Measurements from ENCODE around the gene CSF2.

Gene CSF2

DNA sequence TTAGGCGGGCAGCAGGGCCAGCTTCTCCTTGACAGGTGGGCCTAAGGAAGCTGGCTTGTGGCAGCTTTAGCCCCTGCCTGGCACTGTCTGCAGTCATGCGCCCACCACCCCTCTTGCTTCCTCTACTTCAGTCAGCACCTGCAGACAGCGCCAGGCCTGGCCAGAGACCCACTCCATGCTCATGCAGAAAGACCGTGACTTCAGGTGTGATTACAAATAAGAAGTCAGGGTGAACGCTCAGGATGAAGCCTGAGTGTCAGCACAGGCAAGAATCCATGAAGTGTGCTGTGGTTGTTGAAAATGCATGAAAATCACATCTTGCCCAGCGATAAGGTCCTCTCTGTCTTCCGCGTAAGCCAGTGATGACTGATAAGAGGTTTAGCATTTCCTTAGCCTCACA, 3.4 kb downstream of the CSF2 start:
- no peaks in the 10 kb centered on the region for H3K9me3 ChIP-seq (ENCODE audit: severe bottlenecking)
- H3K27ac ChIP-seq (ENCODE audit: poor library complexity, severe bottlenecking): no peak overlapping the region
- ATAC-seq (ENCODE audit: low read depth) (no peak), DNase-seq (ENCODE audit: low spot score) (no peak)
- no peak overlapping the region for H3K4me3 ChIP-seq (ENCODE audit: severe bottlenecking)
- no peaks in the 10 kb centered on the region for H3K27me3 ChIP-seq (ENCODE audit: insufficient read depth, poor library complexity, severe bottlenecking)
- H3K36me3 ChIP-seq (ENCODE audit: low read depth): no peaks in the 10 kb centered on the region
- TF ChIP-seq, protein P1, sequence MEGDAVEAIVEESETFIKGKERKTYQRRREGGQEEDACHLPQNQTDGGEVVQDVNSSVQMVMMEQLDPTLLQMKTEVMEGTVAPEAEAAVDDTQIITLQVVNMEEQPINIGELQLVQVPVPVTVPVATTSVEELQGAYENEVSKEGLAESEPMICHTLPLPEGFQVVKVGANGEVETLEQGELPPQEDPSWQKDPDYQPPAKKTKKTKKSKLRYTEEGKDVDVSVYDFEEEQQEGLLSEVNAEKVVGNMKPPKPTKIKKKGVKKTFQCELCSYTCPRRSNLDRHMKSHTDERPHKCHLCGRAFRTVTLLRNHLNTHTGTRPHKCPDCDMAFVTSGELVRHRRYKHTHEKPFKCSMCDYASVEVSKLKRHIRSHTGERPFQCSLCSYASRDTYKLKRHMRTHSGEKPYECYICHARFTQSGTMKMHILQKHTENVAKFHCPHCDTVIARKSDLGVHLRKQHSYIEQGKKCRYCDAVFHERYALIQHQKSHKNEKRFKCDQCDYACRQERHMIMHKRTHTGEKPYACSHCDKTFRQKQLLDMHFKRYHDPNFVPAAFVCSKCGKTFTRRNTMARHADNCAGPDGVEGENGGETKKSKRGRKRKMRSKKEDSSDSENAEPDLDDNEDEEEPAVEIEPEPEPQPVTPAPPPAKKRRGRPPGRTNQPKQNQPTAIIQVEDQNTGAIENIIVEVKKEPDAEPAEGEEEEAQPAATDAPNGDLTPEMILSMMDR (IDR thresholded peaks at IDR 0.05; ENCODE audit: poor library complexity, severe bottlenecking): no peak
- peaks cover 31% of the 10 kb centered on the region for H3K4me1 ChIP-seq (ENCODE audit: insufficient read depth, poor library complexity, severe bottlenecking)

DNA sequence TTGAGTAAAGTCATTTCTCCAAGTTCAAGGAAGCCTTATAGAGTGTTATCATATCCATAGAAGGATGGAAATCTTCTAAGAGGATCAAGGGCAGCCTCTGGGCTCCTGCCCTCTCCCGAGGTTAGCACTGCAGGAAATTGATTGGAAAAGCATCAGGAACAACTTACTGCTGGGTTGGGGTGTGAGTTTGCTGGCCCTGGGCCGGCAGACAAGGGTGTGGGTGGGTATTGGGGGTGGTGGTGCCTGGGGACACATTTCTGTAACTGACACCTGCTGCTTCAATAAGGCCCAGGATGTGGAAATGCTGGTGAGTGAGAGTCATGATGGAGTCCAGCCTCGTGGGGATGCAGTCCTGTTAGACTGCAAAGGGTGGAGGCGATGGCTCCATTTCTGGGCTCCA, 5.5 kb downstream of the CSF2 start:
- H3K4me1 ChIP-seq (ENCODE audit: insufficient read depth, poor library complexity, severe bottlenecking): peaks cover 16% of the 10 kb centered on the region
- H3K4me3 ChIP-seq (ENCODE audit: severe bottlenecking): no peak overlapping the region
- no peaks in the 10 kb centered on the region for H3K9me3 ChIP-seq (ENCODE audit: severe bottlenecking)
- TF ChIP-seq, protein P1 (IDR thresholded peaks at IDR 0.05; ENCODE audit: poor library complexity, severe bottlenecking): no peak
- no peaks in the 10 kb centered on the region for H3K36me3 ChIP-seq (ENCODE audit: low read depth)
- ATAC-seq (ENCODE audit: low read depth): no peak
- H3K27ac ChIP-seq (ENCODE audit: poor library complexity, severe bottlenecking): no peak overlapping the region
- no peak for DNase-seq (ENCODE audit: low spot score)
- no peaks in the 10 kb centered on the region for H3K27me3 ChIP-seq (ENCODE audit: insufficient read depth, poor library complexity, severe bottlenecking)

DNA sequence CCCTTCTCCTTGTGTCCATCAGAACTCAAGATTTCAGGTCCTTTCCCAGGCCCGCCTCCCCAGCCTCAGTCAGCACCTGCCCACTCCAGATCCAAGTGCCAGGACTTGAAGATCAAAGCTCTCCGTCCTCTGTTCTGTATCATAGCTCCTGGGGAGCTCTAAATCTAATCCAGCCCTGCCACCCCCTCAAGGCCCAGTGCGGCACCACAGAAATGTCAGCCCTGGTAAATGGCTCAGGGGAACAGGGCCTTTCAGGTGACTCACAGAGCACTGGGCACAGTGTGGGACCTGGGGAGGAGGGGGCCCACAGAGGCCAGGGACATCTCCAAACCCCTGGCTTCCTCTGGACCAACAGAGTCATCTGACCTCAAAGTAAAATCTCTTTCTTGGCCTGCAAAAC, 6.0 kb downstream of the CSF2 start:
- Histone ChIP-seq H3K4me1 (ENCODE audit: insufficient read depth, poor library complexity, severe bottlenecking) (peaks cover 11% of the 10 kb centered on the region), H3K9me3 (ENCODE audit: severe bottlenecking) (no peaks in the 10 kb centered on the region), H3K27ac (ENCODE audit: poor library complexity, severe bottlenecking) (no peak overlapping the region), H3K36me3 (ENCODE audit: low read depth) (no peaks in the 10 kb centered on the region), H3K4me3 (ENCODE audit: severe bottlenecking) (no peak overlapping the region), H3K27me3 (ENCODE audit: insufficient read depth, poor library complexity, severe bottlenecking) (no peaks in the 10 kb centered on the region)
- ATAC-seq (ENCODE audit: low read depth): no peak
- DNase-seq (ENCODE audit: low spot score): no peak
- TF ChIP-seq, protein P1 (IDR thresholded peaks at IDR 0.05; ENCODE audit: poor library complexity, severe bottlenecking): no peak

DNA sequence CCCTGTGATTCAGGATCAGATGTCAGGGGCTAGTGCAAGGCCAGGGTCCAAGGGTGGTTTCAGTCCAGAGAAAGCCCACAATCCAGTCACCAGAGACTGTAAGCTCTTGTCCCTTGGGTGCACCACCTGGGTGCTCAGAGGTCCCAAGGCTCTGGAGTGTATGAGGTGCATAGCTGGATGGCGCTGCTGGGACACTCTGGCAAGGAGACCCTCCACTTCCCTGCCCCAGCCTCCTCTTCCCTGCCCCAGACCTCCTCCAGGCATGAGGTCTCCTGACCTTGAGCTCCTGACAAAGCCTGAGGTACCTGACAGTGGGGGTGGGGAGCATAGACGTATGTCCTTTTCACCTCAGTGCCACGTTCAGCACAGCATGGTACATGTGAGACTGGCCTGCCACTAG, 7.0 kb downstream of the CSF2 start:
- TF ChIP-seq, protein P1 (IDR thresholded peaks at IDR 0.05; ENCODE audit: poor library complexity, severe bottlenecking): no peak
- H3K27ac ChIP-seq (ENCODE audit: poor library complexity, severe bottlenecking): no peak overlapping the region
- DNase-seq (ENCODE audit: low spot score) (no peak), ATAC-seq (ENCODE audit: low read depth) (no peak)
- no peaks in the 10 kb centered on the region for H3K9me3 ChIP-seq (ENCODE audit: severe bottlenecking)
- H3K27me3 ChIP-seq (ENCODE audit: insufficient read depth, poor library complexity, severe bottlenecking): no peaks in the 10 kb centered on the region
- H3K4me3 ChIP-seq (ENCODE audit: severe bottlenecking): no peak overlapping the region
- no peaks in the 10 kb centered on the region for H3K36me3 ChIP-seq (ENCODE audit: low read depth)
- H3K4me1 ChIP-seq (ENCODE audit: insufficient read depth, poor library complexity, severe bottlenecking): peaks cover 4% of the 10 kb centered on the region

DNA sequence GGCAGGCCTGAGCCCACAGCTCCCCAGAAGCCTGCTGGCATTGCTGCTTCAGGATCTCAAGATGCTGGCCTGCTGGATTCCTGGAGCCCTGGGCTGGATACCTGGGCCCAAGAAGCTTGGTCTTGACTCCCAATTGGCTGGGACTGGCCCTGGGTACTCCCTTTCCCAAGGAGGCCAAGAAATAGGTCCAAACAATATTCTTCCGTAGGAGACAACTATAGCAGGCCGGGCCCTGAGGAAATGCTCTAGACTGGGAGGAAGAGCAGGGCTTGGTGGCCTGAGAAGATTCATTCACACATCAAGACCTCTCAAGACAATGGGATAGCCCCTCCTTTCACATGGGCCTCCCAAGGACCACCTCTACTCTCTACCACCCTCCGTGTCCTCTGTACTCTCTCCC, 7.9 kb downstream of the CSF2 start:
- peaks cover 11% of the 10 kb centered on the region for H3K4me1 ChIP-seq (ENCODE audit: insufficient read depth, poor library complexity, severe bottlenecking)
- DNase-seq (ENCODE audit: low spot score): no peak
- TF ChIP-seq, protein P1 (IDR thresholded peaks at IDR 0.05; ENCODE audit: poor library complexity, severe bottlenecking): no peak
- H3K9me3 ChIP-seq (ENCODE audit: severe bottlenecking): no peaks in the 10 kb centered on the region
- H3K27ac ChIP-seq (ENCODE audit: poor library complexity, severe bottlenecking): no peak overlapping the region
- no peaks in the 10 kb centered on the region for H3K36me3 ChIP-seq (ENCODE audit: low read depth)
- no peak overlapping the region for H3K4me3 ChIP-seq (ENCODE audit: severe bottlenecking)
- H3K27me3 ChIP-seq (ENCODE audit: insufficient read depth, poor library complexity, severe bottlenecking): no peaks in the 10 kb centered on the region
- ATAC-seq (ENCODE audit: low read depth): no peak
